NCI-H2107 treated with DMSO at 0.1 percent for 48 hours (cell line): Measurements from ENCODE around the gene NENF.
A peak's percentile ranks its signal among the peaks of the same experiment; 100 is the strongest.
"Not testable (repeated sequence)": the region's sequence is repeated elsewhere in the genome, so short reads cannot be mapped to it uniquely, and the experiment has no call there.

ENCODE experiments used
- DNase-seq: peaks from one replicate; lab custom pipeline; 2025; ENCODE audit not compliant: unreplicated experiment; lab: John Stamatoyannopoulos, UW

NENF gene

GRCh38 chr1:212458817-212459216, 26.1 kb downstream of the NENF start:
- DNase-seq: no peak

DNA sequence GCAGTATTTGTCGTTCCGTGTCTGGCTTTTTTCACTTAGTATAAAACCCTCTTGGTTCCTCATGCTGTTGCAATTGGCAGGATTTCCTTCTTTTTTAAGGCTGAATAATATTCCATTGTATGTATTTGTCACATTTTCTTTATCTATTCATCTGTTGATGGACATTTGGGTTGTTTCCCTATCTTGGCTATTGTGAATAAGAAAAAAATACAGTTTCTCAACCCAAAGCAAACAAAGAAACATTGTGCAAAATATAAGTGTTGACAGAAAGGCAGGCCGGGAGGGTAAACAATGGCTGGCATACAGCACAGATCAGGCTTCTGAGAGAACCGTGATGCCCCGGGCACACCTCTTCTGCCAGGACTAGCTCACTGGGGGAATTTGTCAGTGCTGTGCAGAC, 26.9 kb downstream of the NENF start:
- DNase-seq: no peak

GRCh38 chr1:212460376-212460775, 27.7 kb downstream of the NENF start:
- no peak for DNase-seq

DNA sequence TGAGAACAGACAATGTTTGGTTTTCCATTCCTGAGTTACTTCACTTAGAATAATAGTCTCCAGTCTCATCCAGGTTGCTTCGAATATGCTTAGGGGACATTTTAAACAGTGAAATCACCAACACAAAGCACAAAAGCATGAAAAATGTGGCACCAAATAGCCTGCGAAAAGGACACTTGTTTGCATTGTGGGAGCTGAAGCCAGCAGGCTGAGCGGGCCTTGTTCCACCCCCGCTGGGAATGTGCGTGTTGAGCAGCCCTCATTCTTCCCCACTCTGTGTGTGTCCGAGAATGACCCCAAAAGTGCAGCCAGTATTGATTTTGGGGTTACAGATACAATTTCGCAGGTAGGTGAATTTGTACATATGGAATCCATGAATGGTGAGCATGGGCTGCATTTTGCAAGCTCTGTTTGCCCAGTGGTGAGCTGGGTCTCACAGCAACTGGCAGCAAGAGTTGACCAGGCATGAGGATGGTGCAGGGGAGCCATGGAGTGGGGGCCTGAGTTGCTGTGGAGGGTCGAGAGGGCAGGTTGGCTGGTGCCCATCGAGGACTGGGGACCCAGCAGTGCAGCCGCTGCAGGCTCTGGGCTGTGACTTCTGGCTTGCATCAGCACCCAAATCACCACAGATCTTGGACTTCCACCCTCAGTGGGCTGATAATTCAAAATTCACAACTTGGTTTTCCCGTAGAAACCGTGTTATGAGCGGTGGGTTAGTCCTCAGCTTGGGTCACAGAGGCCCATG, 29.4 kb downstream of the NENF start:
- DNase-seq: no peak

GRCh38 chr1:212463565-212464285, 31.0 kb downstream of the NENF start:
- no peak for DNase-seq

DNA sequence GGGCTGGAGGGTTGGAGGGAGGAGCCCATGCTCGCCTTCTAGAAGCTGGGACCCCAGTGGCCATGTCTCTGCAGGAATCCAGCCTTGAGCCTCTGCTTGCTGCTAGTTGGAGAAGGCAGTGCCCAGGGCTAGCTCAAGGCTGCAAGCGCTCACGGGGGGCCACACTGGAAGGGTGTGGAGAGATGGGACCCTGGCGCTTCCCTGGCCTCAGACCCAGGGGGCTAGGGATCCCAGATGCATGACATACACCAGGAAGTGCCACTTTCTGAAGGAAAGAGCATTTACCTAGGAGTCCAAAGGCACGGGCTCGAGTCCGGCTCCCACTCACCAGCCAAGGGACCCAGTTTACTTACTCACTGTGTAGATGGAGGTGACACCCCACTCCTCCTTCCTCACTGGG, 32.6 kb downstream of the NENF start:
- DNase-seq: no peak

DNA sequence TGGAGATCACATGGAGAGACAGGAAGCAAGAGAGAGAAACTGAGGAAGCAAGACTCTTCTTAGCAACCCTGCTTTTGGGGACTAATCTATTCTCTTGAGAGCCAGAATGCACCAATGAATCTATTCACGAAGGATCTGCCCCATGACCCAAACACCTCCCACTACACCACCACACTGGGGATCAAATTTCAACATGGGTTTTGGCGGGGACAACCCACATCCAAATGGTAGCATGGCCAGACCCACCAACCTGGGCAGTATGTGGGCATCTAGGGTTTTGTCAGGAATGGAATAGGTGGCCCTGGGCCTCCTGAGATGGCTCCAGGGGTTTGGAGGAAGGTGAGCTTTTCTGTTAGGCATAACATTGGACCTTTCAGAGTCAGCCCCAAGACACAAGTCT, 33.7 kb downstream of the NENF start:
- no peak for DNase-seq

- DNase-seq: no peak
Observed at GRCh38 chr1:212466898-212467650, 34.4 kb downstream of the NENF start.

- DNase-seq: no peak
Observed at GRCh38 chr1:212467843-212468482, 35.2 kb downstream of the NENF start.

- no peak for DNase-seq
Observed at GRCh38 chr1:212470059-212470458, 37.3 kb downstream of the NENF start.

DNA sequence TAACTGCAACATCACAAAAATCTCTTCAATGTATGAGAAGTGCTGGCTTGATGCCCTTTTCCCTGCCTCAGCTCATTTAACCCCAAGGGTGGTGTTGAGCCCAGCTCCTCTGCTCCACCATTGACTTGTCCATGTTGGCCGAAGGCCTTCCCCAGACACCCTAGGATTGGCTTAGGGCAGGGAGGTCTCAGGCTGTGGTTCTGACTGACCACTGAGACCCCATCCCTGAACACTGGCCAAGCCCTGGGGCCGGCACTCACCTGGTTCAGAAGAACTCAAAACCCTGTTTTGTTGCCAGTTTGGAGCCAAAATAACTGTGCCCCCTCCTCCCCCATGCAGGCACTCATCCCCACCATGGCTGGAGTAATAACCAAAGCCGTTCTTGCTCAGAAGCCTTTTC, 38.6 kb downstream of the NENF start:
- no peak for DNase-seq

DNA sequence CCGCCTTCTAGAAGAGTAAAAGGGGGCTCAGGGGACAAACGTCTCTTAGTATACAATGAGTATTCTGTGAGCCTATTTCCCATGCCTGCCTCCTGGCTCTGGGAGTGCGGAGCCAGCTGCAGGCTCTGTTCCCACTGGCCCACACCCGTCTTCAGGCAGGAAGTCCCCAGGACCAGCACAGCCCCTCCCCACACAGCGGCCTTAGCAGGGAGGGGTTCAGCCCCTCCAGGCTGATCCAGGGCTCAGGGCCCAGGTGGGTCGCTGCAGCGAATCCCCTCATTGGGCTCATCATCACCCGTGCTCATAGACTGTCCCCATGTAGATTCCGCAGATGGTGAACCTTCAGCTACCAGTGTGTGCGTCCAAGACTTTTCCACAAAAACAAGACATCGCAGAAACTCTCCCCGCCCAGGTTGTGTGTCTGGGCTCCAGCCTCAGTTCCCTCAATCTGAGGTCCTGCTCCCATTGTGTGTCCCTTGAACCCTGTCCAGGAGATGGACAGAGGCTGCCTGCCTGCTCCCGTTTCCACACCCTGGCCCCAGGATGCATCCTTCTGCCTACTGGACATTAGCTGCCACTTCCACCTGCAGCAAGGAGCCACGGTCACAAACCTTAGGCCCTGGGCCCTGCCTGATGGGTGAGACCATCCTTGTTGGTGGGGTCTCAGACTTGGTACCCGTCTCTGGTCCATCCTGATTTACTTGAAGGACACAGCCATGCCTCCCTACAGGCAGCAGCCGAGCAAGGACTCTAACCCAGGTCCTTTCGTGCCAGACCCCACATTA, 39.4 kb downstream of the NENF start:
- DNase-seq: no peak

GRCh38 chr1:212473729-212474128, 41.0 kb downstream of the NENF start:
- no peak for DNase-seq

- no peak for DNase-seq
Observed at GRCh38 chr1:212475151-212475550, 42.4 kb downstream of the NENF start.

- DNase-seq: not testable (repeated sequence)
Observed at GRCh38 chr1:212475831-212476230, 43.1 kb downstream of the NENF start.

DNA sequence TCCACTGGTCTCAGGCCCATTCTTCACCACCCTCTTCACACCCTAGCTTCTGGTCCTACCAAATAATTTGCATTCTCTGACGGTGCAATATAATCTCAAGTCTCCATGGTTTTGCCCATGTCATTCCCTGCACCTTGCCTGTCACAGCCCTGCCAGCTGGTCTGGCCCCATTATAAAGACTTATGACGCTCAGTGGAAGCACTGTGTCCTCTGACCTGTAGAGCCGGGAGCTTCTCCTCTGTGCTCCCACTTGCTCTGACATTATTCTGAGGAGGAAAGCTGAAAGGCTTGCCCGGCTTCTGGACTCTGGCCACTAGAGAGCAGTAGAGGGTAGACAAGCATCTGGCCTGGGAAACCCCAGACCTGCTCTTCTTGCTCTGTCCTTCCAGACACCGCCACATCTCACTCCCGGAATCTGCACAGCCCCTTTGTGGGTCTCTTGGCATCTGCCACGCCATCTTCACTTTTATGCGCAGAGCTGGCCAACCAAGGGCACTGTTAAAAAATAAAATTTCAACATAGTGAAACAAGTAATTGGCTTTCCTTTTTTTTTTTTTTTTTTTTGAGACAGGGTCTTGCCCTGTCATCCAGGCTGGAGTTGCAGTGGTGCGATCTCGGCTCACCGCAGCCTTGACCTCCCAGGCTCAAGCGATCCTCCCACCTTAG, 44.4 kb downstream of the NENF start:
- DNase-seq: peak; percentile 92

DNA sequence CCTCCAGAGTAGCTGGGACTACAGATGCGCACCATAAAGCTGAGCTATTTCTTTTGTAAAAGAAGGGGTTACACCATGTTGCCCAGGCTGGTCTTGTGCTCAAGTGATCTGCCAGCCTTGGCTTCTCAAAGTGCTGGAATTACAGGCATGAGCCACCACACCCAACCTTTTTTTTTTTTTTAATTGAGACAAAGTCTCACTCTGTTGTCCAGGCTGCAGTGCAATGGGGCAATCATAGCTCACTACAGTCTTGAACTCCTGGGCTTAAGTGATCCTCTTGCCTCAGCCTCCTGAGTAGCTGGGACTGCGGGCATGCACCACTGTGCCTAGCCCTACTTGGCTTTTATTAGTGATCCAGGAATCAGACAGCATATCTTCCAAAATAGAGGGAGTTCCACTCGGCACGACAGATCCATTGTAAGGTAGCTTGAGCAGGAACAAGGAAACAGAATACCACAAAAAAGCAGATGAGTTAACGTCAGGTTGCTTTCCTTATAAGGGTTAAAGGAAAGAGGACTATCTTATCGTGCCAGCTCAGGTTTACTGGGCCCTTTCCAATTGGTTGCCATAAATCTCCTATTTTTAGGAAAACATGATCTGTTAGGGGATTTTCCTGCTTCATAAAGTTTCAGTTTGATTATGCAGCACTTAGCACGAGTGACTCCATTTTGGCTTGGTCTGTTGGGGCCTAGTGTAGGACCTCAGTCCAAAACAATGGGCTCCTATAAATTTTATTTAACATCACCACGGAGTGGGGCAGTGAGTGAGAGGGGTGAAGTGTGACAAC, 45.2 kb downstream of the NENF start:
- no peak for DNase-seq

- DNase-seq: no peak
Observed at GRCh38 chr1:212478467-212479025, 45.8 kb downstream of the NENF start.

GRCh38 chr1:212479188-212479587, 46.5 kb downstream of the NENF start:
- no peak for DNase-seq
